Hypothalamus (tissue), 51 donors: Measurements from ENCODE around the gene LRRFIP1.
"Not testable (repeated sequence)": the region's sequence is repeated elsewhere in the genome, so short reads cannot be mapped to it uniquely, and the experiment has no call there.

Experiments used
- DNase-seq, 51 donors: peaks; one replicate each; lab custom pipeline; 2025; lab: John Stamatoyannopoulos, UW

LRRFIP1 gene

GRCh38 chr2:237595829-237596519, 31.4 kb upstream of the LRRFIP1 start:
- not testable (repeated sequence) for DNase-seq

- no peak for DNase-seq
Measured at GRCh38 chr2:237596520-237597195, 30.7 kb upstream of the LRRFIP1 start.

- DNase-seq: no peak
Measured at GRCh38 chr2:237597196-237598145, 29.9 kb upstream of the LRRFIP1 start.

GRCh38 chr2:237598468-237599208, 28.7 kb upstream of the LRRFIP1 start:
- DNase-seq: no peak

GRCh38 chr2:237599465-237600110, 27.8 kb upstream of the LRRFIP1 start:
- DNase-seq: no peak

- DNase-seq: peak in 7 of 51 donors; percentile 8 to 20 (median 13)
Measured at GRCh38 chr2:237600205-237600846, 27.1 kb upstream of the LRRFIP1 start.

- DNase-seq: no peak
Measured at GRCh38 chr2:237601453-237602116, 25.8 kb upstream of the LRRFIP1 start.

GRCh38 chr2:237602409-237602808, 25.0 kb upstream of the LRRFIP1 start:
- no peak for DNase-seq

GRCh38 chr2:237603049-237603717, 24.2 kb upstream of the LRRFIP1 start:
- DNase-seq: no peak

- peak in 16 of 51 donors; percentile 7 to 56 (median 24) for DNase-seq
Measured at GRCh38 chr2:237603718-237604362, 23.5 kb upstream of the LRRFIP1 start.

GRCh38 chr2:237604391-237604790, 23.0 kb upstream of the LRRFIP1 start:
- no peak for DNase-seq

- DNase-seq: no peak
Measured at GRCh38 chr2:237604960-237605359, 22.4 kb upstream of the LRRFIP1 start.

GRCh38 chr2:237606522-237606921, 20.9 kb upstream of the LRRFIP1 start:
- not testable (repeated sequence) for DNase-seq

- DNase-seq: no peak
Measured at GRCh38 chr2:237612527-237613357, 14.6 kb upstream of the LRRFIP1 start.

GRCh38 chr2:237613679-237614078, 13.7 kb upstream of the LRRFIP1 start:
- no peak for DNase-seq

GRCh38 chr2:237614151-237614720, 13.2 kb upstream of the LRRFIP1 start:
- DNase-seq: no peak
